ENCODE results near the gene CTPS1.

Gene CTPS1

DNA sequence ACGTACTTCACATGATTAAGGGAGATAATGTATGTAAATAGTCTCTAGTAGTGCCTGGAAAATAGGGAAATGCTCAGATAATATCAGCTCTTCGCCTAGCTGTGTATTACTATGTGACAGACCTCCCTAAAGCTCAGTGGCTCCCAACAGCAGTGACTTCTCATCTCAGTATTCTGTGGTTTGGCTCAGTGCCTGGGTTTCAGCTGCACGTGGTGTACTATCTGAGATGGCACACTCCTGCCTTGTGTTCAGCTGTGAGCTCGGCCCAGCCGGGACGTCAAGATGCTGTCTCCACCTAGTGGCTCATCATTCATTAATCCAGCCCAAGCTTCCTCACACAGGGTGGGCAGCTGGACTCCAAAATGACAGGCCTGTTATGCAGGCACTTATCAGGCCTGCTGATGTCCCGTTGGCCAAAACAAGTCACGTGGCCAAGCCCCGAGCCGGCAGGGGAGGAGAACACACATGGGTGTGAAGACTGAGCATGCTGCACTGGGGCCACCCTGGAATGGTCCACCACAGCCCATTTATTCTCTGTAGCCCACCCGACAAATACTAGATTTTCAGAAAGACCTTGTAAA lies 24.2 kb downstream of the CTPS1 start:
- peak; percentile 65 for DNase-seq

DNA sequence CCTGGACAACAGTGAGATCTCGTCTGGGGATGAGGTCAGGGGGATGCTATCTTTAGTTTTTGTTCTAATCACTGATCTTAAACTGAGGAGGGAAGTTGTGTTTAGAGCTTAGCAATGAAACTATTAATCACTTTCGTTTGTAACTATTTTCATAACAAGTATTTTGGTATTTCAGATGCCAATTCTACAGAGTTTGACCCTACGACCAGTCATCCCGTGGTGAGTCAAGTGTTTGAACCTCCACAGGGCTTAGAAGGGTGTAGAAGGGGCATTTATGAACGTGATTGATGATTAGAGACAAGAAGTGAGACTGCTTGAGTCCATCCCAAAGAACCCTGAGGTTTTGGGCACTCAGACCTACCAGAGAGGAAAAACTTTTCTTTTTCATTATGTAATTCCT lies 26.4 kb downstream of the CTPS1 start:
- DNase-seq, result no peak

DNA sequence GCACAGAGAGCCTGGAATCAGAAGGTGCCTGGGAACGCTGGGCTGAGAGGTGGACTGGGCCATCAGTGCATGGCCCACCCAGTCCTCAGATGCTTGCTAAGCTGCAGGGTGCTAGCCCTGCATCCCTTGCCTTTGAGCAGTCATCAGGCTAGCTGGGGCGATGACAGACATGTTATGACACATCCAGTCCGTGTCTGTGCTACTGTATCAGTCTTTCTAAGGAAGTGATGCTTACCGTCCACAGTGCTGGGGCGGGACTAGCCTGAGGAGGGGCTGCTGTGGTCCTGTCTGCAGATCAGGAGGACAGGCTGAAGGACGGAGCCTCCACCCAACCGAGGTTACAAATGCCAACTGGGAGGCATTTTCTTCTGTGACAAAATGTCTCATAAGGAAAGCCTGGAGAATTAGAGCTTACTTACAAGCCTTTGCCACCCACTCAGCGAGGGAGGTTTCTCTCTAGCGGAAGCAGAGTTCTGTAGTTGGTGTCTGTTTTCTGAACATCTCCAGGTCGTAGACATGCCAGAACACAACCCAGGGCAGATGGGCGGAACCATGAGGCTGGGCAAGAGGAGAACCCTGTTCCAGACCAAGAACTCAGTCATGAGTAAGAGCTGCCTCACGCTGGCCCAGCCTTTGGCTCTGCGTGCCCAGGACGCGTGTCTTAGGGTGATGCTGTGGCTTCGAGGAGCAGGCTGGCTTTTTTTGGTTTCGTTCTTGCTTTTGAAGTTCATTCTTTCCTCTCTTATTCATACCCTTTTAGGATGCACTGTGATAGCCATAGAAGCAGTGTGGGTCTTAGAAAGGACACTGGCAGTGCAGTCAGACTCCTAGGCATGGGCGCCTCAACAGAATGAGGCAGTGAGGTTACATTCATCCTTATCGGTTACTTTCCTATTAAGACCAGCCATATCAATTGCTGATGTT lies 27.7 kb downstream of the CTPS1 start:
- DNase-seq, result no peak

GRCh38 chr1:41009466-41009865 lies 30.0 kb downstream of the CTPS1 start:
- DNase-seq, result no peak

GRCh38 chr1:41010345-41010744 lies 30.8 kb downstream of the CTPS1 start:
- no peak for DNase-seq

GRCh38 chr1:41013024-41013423 lies 33.5 kb downstream of the CTPS1 start:
- no peak for DNase-seq

GRCh38 chr1:41013796-41014195 lies 34.3 kb downstream of the CTPS1 start:
- no peak for DNase-seq

DNA sequence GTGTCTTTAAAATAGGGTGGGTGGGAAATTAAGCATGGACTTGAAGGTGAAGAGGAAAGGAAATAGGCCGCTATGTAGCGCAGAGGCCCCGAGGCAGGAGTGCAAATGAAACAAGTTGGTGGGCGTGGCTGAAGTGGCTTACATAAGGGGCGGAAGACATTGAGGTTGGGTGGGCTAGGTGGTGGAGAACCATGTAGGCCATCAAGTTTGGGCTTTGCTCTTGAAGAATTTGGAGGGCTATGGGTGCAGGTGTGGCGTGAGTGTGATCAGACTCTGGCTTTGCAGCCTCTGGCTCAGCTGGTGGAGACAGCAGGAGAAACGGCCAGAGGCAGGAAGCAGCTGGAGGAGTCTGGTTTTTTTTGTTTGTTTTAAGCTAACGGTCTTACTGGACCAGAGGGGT lies 35.4 kb downstream of the CTPS1 start:
- no peak for DNase-seq

- no peak for DNase-seq
Measured at GRCh38 chr1:41015281-41015896, 35.9 kb downstream of the CTPS1 start.

GRCh38 chr1:41015897-41016470 lies 36.5 kb downstream of the CTPS1 start:
- no peak for DNase-seq

DNA sequence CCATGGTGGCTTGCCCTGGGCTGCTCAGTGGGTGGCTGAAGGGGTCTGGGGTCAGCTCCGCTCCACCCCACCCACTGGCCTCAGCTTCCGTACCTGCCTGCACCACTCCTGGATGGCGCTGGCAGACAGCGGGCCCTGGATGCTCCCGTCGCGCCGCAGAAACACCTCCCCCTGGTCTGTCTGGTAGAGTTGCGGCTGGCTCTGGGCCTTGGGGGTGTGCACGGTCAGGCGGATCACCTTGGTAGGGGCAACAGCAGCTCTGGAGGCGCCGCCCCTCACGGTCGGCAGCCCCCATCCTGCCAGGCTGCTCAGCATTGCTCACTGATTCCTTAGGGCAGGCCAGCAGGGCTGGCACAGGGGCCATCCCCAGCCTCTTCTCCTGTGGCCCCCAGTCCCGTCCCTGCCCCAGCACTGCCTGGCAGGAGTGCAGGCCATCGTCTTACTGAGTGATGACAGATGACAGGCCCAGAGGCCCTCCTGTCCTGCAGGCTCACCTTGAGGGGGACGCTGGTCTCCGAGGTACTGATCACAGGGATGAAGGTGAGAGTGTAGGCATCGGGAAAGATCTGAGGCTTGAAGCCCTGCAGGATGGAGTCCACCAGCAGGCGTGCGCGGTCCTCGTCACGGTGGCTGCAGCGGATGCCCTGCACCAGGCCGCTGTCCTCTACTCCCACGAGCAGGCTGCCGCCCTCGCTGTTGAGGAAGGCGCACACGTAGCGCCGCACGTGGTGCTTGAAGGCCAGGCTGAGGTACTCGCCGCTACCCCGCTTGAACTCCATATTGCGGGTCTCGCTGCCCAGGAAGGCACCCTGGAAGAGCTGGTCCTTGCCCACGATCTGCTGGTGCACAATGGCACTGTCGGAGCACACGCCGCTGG lies 37.9 kb downstream of the CTPS1 start:
- no peak for DNase-seq

GRCh38 chr1:41018018-41018410 lies 38.5 kb downstream of the CTPS1 start:
- no peak for DNase-seq

DNA sequence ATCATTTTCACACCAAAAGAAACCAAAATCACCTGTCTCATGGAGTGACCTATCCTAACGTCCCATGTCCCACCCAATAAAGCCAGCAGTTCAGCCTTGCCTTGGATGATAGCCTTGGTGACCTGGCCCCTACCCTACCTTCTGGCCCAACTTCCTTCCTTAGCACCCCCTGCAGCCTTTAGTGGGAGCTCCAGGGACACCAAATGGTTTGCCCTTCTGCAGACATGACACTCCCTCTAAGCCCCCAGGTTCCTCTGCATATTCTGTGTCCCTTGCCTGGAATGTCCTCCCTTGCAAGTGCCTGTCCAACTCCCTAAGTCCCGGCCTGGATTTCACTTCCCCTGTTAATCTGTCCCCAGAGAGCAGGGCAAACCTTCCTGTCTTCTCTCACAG lies 39.9 kb downstream of the CTPS1 start:
- no peak for DNase-seq

GRCh38 chr1:41020109-41020576 lies 40.6 kb downstream of the CTPS1 start:
- DNase-seq, result no peak

DNA sequence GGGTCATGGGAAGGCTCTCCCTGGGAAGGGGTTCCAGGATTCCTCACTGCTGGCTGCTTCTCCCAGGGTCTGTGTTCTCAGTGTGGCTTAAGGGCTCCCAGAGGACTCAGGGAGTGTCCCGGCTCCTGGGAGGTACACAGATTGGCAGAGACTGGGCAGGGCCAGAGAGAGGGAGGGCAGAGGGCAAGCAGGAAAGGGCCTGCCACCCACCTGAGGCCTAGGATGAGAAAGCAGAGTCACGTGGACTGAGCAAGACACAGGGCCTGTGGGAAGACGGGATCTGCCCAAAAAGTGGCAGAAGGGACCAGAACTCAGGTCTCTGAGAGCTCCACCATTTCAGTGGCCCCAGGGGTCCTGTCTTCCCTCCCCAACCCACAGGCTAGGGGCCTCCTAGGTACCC lies 41.2 kb downstream of the CTPS1 start:
- no peak for DNase-seq

DNA sequence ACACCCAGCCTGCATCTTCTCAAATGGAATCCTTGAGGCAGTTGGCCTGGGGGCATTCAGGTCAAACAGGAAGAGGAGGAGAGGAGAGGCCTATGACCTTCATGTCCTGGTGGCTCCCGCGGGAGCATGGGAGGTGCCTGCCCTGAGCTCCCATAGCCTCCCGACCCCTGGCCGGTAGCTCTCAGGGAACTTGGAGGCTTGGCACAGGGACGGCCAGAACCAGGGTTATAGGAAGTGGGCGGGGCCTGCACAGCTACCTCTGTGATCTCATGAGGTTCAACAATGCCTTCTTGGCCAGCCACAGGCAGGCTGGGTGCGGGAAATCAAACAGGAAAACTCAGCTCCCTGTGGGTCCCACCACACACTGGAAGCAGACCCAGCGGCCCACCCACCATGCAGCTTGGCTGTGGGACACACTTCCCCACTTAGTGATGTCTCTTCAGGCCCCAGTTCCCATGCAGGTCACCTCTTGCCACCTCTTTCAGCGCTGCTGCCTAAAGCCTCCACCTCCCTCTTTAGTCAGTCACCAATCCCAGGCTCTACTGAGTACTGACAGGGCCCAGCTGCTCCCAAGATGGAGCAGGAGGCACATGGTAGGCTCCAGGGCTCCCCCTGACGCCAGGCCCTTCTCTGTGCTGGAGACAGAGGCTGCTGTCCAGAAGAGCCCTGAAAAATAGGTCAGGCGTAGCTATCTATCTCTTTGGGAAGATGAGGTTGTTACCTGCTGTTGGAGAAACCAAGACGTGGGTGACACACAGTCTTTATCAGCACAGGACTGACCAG lies 42.2 kb downstream of the CTPS1 start, which contains the start of gene SLFNL1:
SLFNL1 (minus strand) TSS at position 200 of the 783 bp plus-strand sequence. CDS start 1,065 bp downstream, outside the sequence.
- DNase-seq, result no peak

- no peak for DNase-seq
Measured at GRCh38 chr1:41022424-41022823, 42.9 kb downstream of the CTPS1 start.

DNA sequence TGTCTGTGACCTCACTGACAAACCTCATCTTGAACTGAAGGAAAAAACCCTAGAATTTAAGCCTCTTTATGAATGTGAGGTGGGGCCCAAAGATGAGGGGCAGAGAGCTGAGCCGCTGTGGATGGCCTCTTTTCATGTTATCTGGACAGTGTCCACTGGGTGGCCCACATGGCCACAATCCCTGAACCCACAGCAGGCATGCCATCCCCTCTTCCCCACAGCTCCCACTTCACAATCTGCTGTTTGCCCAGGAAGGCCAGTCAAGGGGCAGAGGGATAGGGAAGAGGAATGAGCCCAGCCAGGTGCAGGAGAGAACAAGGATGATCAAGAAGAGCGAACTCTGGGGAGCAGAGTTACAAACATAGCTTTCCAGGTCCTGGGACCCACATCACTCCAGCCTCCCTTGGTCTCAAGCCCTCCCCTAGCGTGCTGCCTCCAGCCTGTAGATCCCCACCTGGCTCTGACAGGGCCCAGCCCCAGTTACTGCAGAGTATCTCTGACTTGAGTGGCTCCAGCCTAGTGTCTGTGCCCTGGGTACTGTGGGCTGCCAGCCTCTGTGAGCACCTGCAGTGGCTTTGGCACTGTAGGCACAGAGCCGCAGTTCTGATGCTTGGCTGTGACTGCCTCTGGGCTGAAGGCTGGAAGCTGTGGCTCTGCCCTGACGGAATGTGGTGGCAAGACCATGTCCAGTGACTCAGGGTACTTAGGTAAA lies 43.9 kb downstream of the CTPS1 start:
- DNase-seq, result no peak

- no peak for DNase-seq
Measured at GRCh38 chr1:41024953-41025352, 45.5 kb downstream of the CTPS1 start.

- no peak for DNase-seq
Measured at GRCh38 chr1:41025979-41026819, 46.7 kb downstream of the CTPS1 start.

All from effector CD8-positive, alpha-beta T cell (primary cell).